GM18907 (cell line): ENCODE data around the gene PRLHR.
"Not testable (repeated sequence)": the region's sequence is repeated elsewhere in the genome, so short reads cannot be mapped to it uniquely, and the experiment has no call there.

ENCODE experiments used
- ATAC-seq: cut with Tn5 transposase; IDR thresholded peaks from one replicate; pipeline ENCODE4 v1.9.1; 2021; ENCODE audit warnings: mild to moderate bottlenecking, moderate library complexity; ENCODE audit not compliant: unreplicated experiment

PRLHR gene

DNA sequence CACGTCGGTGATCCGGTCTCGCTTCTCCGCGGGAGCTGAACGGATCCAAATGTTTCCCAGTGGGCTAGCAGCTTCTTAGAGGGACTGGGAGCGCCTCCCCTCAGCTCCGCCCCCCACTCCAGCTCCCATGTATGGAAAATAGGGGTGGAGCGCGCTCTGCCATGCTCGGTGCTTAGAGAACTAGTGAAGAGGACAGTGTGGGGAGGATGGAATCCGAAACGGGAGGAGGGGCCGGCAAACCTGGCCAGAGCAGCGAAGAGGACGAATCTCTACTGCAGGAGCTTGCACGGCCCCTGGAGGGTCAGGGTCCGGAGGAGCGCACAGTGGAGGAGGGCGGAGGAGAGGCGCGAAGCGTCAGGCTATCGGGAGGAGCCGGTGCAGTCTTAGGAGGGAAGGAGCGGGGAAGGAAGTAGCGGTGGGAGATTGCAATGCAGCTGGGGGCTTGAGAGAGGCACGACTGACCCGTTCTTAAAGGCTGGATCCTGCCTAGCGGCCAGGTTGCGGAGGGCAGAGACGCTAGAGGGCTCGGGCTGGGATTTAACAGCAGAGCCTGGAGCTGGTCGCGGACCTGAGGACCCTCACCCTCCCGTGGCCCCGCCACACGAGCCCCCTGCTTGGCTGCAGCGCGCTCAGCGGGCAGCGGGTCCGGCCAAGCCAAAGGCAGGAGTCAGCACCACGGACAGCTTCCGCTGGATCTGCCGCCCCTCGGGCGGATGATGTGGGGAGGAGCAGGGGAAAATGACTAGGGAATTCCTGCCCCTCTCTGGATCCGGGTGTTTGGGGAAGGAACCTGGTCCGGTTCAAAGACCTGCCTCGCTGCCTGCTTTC lies at the start of gene PRLHR:
TSS of gene PRLHR (minus strand) at position 51 of the 828 bp plus-strand sequence. CDS start 404 bp downstream, outside the sequence.
- no peak for ATAC-seq

DNA sequence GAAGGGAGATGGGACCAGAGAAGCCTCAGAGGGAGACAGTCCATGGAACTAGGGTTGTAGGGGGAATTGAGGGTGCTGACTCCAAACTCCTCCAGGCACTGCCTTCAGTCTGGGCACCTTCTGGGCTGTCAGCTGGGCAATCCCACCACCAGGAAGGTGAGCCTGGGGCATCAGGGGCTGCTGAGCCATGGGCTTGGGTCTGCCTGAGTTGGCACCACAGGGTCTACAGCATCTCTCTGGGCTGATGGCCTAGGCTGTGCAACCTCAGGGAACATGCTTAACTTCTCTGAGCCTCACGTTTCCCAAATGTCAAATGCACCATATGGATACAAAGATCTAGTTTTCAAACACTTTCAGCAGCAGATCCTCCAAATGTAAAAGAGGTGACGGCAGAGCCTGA lies 46.8 kb upstream of the PRLHR start:
- ATAC-seq, result no peak

DNA sequence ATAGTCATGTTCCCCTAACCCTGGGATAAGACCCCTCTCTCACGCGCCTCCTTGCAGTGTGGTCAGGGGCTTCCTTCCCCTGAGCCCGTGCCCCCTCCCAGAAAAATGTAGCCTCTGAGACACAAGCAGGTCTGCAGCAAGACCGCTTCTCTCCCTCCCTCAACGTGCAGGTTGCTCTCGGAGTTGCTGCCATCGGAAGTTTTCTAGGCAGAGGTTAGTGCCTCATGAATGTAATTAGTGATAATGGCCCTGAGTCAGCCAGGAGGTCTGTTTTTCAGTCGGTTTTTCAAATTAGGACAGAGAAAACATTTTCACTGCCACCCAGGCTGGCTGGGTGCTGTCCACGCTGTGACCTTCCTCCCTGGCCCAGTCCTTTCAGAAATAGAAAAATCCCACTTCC lies 43.2 kb upstream of the PRLHR start:
- no peak for ATAC-seq

DNA sequence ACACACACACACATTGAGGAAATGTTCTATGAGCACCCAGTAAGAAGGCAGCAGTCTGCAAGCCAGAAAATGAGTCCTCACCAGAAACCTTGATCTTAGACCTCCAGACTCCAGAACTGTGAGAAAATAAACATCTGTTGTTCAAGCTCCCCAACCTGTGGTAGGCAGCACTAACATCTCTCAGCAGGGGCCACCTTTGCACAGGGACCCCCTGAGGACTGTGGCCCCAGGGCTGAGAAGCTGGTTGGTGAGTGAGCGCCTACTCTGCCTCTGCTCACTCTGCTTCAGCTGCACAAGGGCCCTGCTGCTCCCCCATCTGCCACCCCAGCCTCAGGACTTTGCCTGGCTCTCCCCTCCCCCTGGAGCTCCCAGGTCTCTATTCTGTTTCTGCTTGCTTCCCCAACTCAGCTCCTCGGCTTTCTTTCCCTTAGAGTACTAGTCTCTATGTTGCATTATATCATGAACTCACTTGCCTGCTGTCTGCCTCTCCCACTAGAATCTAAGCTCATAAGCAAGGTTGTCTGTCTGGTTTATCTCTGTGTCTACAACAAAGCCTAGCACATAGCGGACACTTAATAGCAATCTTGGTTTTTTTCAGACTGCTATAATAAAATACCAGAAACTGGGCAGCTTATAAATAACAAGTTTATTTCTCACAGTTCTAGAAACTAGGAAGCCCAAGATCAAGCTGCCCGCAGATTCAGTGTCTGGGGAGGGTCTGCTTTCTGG lies 40.4 kb upstream of the PRLHR start:
- no peak for ATAC-seq

DNA sequence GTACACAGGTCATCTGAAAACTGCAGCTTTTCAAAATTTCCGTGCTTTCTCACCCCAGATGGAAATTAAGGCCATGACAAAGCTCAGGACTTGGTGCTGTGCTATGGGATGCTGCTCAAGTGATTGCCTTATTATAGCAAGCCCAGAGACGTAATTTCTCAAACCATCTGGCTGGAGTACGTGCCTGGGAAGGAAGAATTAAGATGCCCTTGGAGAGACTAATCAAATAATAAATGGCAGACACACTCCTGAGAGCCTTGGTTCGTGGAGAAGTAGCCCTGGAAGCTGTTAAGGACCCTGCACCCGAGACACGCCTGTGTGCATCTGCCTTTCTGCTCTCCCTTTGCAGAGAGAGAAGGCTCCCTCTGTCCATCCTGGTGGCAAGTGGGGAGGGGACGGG lies 38.3 kb upstream of the PRLHR start:
- no peak for ATAC-seq

DNA sequence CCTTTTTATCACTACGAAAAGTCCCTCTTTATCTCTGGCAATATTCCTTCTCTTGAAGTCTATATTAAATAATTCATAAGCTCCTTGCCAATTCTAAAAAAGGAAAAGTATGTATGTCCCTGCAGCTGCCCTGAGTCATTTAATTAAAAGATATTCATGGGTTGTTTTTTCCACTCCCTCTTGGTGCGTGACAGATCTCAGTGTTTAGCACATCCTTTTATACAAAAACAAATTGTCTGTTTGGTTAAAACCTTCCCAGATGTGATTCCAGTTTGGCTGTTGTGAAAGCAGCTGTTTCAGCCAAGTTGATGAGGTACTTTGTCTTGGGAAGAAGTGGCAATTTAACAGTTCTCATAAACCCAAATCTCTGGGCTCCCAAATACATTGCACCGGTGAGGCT lies 33.8 kb upstream of the PRLHR start:
- ATAC-seq, result no peak

DNA sequence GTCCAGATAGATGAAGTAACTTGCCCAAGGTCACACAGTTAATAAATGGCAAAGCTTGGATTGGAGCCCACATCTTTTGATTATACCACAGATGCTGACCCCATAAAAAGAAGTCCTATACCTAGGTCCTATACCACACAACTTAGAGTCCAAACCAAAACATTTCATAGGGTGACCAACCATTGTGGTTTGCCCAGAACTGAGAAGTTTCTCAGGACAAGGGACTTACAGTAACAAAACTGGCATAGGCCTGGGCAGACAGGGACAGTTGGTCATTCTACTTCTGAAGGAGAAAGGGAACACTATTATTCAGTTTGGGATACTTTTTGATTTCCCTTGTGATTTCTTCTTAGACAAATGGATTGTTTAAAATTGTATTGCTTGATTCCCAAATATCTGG lies 32.9 kb upstream of the PRLHR start:
- ATAC-seq, result no peak

DNA sequence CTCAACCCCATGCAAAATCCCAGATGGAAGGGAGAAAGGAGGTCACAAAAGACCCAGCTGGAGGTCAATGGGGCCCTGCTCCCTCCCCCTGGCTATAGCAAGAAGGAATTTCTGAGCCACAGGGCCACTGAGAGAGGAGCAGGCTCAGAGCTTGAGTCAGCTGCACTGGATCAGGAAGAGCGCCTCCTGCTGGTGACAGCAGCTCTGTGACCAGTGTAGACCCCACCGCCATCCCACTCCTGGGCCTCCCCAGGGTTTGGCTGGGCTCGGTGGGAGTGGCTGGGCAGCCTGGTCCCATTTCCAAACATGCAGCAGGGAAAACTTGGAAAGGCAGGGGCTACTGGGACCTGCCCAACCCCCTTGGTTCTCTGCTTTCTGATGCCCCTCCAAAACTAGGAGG lies 31.5 kb upstream of the PRLHR start:
- no peak for ATAC-seq

DNA sequence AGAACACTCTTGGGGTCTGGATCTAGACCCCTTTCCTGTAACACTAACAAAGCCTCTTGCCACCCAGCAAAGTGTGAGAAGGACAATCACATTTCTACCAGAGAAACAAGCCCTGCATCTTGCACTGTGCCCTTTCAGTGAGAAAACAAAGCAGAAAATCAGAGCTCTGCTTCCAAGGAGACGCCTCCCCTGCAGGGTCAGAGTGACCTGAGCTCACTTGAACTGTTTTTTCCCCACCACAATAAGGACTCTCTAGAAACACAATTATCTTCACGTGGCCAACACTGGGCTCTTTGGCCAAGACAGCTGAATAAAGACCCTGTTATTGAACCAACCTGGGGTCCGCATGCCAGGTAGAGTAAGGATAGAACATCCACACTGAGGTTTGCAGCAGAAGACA lies 30.1 kb upstream of the PRLHR start:
- no peak for ATAC-seq

DNA sequence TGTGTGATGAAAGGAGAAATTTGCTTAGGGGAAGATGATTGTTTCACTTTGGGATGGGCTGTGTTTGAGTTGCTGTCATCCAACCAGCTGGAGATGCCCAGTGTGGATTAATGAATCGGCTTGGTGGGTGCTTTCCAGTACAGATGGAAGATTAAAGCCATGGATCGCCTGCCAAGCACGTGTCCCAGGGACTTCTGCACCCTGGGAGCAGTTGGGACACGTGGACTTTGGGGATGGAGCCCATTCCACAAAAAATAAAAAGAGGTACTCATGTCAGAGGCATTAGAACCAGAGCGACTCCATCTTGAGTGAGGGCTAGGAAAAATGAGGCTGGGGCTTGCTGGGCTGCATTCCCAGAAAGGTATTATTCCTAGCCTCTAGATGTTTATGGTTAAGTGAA lies 29.3 kb upstream of the PRLHR start:
- ATAC-seq, result no peak

DNA sequence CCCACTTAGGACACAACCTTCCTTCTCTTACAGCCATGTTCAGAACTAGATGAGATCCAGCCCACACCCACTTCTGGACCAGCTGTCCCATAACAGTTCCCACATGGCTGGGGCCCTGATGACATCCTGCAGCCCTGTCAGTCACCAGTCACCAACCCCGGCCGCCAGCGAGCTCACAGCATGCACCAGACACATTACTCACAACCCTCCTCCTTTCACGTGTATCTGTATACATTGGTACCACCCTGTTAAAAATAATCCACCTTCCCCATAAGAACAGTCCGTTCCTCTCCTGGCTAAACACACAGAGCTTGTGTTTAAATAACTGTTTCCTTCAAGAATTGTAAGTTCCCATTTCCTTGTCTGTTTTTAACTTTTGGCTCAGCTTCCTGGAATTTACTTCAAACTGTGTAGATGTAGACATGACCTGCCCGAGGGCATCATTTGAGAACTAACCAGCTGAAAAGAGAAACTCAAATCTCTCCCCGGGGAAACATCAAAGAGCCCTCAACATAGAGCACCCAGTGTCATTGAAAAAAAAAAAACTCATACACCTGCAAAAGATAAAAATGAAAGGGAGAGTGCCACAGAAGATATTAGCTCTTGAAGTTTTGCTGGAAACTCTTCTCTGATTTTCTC lies 26.0 kb upstream of the PRLHR start:
- ATAC-seq, result no peak

DNA sequence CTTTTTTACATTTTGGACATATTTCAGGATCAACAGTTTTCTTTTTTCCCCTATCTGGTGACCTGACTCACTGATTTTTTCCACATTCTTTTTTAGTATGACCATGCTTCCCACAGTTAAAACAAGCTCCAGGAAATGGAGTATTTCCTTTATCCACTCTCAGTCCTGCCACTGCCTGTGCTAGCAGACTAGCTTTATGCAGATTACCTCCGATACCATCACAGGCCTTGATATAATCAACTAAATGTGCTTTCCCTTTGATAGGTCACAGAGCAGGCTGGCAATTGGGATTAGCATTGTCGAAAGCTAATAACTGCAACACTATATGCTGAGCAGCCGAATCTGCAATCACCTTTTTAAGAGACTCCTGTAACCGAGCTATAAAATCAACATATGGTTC lies 18.4 kb upstream of the PRLHR start:
- not testable (repeated sequence) for ATAC-seq

DNA sequence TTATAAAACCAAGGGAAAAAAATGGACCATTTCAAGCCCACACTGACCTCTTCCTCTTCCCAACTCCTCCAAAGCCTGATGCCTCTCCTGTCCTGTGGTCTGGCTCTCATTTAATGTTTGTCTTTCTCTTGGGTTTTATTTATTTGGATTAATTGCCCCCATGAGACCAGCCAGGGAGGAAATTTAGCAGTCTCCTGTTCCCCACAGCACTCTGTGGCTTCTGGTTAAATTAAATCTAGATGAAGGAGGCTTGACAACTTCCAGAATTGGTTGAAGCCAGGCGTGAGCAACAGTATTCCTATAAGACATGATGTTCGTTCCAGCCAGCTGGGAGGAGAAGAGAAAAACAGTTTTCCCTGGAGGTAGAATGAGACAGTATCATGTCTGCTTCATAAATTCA lies 15.1 kb upstream of the PRLHR start:
- ATAC-seq, result no peak

DNA sequence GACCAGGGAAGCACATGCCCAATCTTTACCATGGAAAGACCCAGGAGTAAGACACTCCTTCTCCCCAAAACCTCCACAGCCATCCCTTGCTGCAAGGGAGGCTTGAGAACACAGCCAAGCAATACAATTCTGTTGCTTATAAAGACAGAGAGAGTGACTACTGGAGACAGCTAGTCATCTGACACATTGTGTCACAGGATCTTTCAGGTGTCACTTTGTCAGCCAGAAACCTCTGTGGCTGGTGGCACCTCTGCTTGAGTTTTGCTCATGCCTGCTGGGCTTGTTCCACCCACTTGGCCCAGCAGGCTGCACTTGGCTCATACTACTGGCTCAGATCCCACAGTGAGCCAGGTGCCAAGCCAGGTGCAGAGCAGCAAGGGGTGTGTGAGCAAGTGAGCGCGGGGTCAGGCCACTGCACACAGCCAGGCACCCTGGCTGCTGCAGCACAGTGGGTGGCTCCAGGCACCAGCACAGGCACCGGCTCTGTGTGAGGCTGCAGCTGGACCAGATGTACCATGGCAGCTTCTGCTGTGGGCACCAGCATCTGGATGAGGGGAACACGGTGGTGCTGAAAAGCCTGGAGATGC lies 12.4 kb upstream of the PRLHR start:
- ATAC-seq, result no peak

DNA sequence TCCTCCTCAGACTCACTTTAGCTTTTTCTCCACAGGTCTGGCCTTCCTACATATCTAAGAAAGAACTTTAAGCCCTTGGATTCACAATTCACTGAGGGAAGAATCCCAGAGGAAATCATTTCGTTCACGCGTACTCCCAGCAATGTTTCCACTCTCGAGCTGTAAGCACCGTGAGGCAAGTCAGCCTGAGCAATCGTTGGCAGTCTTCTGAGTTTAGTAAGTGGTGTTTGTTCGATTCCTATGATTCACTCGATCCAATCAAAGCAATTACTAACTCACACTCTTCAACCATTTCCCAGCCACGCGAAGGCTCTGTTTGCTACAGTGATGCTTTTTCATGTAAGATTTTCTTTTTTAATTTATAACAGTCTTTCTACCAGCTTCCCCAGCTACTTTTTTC lies 10.2 kb upstream of the PRLHR start:
- no peak for ATAC-seq

DNA sequence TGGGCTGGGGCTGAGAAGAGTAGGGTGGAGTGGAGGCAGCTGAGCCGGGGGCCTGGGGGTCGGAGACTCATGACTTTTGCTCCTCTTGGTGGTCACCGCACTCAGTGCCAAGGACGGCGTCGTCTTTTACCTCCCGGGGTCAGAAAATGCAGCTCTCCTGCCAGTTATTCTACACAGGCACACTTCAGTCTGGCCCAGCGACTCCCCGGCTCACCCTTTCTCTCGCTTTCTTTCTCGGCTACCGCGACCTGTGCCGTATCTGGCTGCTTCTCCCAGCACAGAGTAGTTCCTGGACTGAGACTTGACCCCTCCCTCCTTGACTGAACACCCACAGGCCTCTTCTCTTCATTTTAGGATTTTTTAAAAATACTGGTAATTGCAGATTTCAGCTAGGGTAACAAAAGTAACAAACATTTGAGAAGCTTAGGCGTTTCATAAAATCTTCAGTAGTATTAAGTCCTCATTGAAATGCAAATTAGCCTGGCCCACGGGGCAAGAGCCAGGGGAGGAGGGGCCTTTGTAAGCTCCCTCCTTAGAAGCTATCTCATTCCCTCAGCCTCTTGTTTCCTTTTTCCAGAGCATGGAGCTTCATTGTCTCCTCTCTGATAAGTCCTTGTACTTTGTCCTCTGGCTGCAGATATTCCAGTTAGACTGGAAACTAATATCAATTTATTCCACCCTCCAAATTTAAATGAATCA lies 1.1 kb upstream of the PRLHR start:
- no peak for ATAC-seq

DNA sequence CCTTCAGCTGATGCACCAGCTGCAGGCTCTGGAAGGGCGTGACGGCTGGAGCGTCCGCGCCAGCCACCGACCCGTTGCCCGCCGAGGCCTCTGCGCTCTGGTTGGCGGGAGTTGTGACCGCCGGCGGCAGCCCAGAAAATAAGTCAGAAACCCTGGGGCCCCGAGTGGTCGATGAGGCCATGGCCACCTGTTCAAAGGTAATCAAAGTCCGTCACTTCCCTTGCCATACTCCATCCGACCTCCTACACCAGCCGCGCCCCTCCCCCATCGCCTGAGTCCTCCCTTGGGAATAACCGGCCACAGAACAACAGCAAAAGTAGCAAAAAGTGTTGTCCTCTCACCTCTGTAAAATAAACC lies 406 bp downstream of the PRLHR start:
- ATAC-seq, result no peak

DNA sequence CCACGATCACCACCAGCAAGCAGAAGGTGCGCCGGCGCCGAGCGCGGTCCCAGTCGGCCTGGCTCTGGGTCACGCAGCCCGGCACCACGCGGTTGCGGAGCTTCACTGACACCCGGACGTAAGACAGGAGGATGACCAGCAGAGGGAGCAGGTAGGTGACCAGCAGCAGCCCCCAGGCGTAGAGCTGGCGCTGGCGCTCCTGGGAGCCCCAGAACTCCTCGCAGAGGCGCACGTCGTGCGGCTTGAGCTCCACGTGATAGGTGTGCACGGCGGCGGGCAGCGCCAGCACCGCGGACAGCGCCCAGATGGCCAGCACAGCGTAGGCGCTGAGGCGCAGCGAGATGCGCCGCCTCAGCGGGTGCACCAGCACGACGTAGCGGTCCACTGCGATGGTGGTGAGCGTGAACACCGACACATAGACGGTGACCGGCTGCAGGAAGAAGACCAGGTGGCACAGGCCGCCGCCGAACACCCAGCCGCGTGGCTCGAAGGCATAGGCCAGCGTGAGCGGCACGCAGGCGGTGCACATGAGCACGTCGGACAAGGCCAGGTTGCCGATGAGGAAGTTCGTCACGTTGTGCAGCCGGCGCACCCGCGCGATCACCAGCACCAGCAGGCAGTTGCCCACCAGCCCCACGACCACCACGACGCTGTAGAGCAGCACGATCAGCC lies 920 bp downstream of the PRLHR start:
- ATAC-seq, result no peak

DNA sequence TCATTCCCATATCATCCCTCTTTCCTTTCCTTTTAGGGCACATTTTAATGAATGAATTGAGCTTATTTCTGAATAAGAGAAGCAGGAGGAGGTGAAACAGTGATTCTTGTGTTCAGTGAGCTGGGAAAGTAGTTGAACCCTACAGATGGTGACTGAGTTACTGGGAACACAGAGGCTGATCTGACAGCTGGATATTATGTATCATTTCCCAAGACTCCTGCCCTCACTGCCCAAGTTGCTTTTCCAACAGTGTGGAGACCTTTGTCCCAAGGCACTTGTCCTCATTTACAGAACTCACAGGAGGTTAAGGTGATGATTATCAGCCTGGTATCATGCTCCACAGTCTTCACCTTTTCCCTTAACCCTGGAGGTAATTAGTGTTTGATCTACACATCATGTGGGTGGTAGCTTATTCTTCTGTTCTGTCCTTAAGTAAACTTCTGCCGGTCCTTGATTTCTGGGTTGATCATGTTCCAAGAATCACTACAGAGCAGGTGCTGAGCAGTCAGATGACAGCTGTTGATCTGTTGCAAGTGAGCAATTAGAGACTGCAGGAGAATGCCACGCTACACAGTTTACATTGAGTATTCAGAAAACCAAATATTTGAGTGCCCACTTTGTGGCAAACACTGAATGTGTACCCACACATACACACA lies 2.6 kb downstream of the PRLHR start:
- ATAC-seq, result no peak

DNA sequence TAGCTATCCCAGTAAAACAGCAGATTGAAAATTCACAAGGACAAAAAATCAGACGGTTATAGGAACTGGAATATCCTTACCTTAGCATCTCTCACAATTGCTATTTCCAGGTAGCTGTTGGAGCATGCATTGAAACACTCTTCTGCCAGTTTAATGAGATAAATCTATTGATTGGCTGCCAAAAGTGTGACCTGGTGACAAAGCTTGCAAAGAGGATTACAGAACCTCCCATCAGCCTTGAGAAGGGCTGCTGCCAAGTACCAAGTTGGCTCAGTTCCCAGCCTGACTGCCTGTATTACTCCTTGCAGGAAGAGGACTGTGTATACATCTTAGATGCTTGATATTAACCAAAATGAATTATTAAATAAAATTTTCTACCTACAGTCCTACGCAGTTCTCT lies 5.1 kb downstream of the PRLHR start:
- ATAC-seq, result no peak
